Kidney tubule cell (primary cell): Measurements from ENCODE around the gene CHI3L1.

Source experiments
- DNase-seq: peaks from one replicate; pipeline ENCODE4 v3.0.0-alpha.2; 2018; ENCODE audit warnings: low spot score

The CHI3L1 gene

GRCh38 chr1:203150511-203151297, 35.8 kb downstream of the CHI3L1 start:
- DNase-seq = no peak

GRCh38 chr1:203149188-203149840, 37.2 kb downstream of the CHI3L1 start:
- no peak for DNase-seq

GRCh38 chr1:203148579-203148978, 37.9 kb downstream of the CHI3L1 start:
- DNase-seq = no peak

DNA sequence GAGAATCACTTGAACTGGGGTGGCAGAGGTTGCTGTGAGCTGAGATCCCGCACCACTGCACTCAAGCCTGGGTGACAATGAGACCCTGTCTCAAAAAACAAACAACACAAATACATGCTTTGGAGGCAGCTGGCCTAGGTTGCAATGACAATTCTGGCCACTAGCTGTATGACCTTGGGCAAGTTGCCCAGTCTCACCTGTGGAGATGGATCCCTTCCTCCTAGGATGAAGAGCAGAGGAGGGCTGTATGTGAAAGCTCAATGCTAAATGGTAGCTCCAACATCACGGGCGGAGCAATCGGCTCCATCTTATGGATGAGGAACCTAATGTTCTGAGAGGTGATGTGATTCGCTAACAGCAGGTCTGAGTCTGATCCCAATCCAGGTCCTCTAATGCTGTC, 38.4 kb downstream of the CHI3L1 start:
- no peak for DNase-seq

DNA sequence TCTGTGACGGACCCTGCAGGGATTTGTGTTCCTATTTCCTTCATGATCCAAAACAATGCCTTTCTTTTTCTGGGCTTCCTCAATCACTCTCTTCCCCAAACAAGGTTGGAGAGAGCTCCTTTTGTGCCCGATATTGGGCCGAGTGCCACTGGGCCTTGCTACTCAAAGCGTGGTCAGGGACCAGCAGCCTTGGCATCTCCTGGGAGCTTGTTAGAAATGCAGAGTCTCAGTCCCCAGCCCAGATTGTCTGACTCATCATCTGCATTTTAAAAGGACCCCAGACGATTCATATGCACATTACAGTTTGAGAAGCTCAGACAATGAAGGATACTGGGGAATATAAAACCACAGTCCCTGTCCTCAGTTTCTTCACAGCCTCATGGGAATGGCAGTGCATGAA, 39.1 kb downstream of the CHI3L1 start:
- DNase-seq = no peak

- no peak for DNase-seq
Measured at GRCh38 chr1:203146537-203146936, 40.0 kb downstream of the CHI3L1 start.

DNA sequence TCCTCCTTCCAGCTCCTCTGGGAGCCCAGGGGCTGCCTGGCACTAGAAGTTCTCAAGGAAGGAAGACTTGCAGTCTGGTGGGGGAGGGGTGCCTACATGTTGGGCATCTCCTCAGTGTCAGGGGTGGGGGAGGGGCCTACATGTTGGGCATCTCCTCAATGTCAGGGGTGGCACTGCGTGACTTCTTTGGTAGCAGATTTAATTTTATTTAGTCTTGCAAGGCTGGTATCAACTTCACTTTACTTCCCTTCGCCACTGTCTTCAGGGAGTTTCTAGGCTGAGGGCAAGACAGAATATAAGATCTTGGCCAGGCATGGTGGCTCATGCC, 40.5 kb downstream of the CHI3L1 start:
- no peak for DNase-seq

DNA sequence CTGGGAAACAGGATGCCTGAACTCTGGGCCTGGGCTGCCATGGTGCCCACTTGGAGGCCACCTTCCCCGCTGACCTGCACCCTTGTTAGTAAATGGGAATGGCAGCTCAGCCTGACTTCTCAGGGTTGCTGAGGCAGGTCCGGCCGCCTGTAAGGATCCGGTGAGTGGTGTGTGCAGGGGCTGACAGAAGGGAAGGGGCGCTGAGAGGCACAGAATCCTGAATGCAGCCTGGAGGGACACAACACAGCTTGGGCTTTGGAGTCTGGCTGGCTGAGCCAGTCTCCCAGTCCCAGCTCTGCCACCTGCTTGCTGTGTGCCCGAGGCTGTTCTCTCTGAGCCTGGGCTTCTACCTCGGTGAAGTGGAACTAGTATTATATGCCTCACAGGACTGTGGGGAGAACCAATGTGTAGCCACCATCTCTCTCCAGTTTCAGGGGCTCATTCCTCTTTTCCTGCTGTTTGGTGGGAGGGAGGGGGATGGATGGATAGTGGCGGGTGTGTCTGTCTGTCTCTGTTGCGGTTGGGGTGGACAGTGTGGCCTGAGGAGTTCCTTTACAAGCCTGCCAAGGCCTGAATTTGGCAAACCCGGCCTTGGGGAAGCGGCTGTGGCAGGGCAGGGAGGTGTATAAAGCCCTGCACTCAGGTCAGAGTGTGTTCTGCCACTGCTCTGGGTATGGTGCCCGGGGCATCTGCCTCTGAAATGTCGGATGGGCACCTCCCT, 41.0 kb downstream of the CHI3L1 start:
- DNase-seq = no peak

- peak; percentile 90 for DNase-seq
Measured at GRCh38 chr1:203144661-203145060, 41.8 kb downstream of the CHI3L1 start.

GRCh38 chr1:203143641-203144040, 42.9 kb downstream of the CHI3L1 start:
- no peak for DNase-seq

DNA sequence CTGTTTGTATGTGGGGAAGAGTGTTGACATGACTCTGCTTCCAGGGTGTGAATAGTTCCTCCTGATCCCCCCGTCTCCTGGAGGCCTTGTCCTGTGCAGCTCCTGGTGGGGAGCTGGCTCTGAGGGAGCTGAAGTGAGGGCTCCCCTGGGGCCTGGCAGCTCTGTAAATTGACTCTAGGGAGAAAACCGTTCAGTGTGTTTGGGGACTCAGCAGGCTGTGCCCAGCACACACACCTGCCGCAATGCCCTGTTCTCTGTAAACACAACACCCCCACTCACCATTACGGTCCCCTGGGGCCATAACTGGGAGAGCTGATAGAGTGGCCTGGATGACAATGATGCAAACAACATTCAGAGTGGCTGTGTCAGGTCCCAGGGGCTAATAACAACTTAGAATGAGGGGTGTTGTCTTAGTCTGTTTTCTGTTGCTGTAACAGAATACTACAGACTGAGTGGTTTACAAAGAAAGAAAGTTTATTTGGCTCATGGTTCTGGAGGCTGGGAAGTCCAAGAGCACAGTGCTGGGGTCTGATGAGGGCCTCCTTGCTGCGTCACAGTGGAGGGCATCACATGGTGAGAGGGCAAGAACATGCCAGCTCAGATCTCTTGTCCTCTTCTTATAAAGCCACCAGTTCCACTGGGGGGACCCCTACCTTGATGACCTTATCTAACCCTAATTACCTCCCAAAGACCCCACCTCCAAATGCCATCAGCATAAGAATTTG, 43.7 kb downstream of the CHI3L1 start:
- DNase-seq = no peak

DNA sequence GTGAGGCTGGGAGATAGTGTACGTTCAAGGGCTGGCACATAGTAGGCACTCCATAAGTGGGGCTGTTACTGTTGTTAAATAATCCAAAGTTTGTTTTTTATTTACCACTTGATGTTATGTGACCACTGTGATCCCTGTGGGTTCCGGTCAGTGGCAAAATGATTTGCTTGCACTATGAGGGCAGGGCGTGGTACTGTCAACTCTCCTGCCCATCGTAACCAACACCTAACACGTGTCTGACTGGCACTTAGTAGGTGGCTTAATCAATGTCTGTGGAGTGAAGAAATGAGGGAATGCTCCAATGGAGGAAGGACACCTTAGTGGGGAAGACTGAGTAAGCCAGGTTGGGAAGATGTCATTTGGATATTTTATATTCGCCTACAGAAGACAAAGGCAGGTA, 44.4 kb downstream of the CHI3L1 start:
- DNase-seq = no peak

DNA sequence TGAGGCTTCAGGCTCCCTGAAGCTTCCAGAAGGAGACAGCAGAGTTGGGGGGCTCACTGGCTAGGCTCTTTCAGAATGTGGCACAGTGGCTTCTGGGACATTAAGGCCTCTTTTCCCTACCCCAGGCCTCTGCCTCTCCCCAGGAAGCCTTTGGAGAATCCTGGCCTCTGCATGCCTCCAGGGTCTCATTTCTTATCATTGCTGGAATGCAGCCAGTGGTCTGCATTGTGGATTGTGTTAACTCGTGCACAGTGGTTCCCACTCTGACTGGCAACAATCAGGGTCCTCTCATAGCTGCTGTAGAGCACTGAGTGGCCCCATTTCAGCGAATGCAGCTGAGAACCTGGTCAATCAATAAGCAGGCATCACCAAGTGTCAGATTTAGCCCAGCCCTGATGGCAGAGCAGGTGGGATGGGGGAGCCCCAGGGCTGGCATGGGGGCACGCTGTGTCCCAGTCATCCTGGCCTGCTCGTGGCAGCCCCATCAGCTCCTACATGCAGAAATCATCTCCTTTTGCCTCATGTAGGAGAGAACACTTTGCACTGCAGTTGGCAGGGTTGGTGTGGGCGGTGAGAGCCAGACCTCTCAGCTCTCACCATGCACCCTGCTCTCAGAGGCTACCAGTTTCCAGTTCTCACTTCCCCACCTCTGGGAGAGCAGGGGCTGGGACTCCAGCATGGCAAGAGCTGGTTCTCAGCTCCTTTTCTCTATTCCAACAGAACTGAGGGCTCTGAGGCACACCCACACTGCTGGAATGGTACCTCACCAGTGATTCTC, 45.6 kb downstream of the CHI3L1 start:
- DNase-seq = no peak

DNA sequence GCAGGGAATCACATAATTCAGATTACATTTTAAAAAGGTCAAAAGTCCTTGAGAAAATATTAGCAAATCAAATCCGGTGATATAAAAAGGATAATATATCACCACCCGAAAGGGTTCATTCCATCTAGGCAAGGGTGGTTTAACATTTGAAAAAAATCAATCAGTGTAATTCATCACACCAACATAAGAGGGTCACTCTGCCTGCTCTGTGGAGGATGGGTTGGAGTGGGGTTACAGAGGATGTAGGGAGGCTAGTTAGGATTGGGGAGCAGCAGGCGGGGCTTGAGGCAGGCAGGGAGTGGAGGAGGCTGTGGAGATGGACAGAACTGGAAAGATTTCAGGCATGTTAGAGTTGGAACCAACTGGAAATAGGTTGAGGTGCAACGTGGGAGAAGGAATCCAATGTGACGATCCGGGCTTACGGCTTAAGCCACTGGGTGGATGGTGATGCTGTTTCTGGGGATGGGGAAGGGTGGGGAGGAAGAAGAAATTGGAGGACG, 46.5 kb downstream of the CHI3L1 start:
- DNase-seq = no peak

DNA sequence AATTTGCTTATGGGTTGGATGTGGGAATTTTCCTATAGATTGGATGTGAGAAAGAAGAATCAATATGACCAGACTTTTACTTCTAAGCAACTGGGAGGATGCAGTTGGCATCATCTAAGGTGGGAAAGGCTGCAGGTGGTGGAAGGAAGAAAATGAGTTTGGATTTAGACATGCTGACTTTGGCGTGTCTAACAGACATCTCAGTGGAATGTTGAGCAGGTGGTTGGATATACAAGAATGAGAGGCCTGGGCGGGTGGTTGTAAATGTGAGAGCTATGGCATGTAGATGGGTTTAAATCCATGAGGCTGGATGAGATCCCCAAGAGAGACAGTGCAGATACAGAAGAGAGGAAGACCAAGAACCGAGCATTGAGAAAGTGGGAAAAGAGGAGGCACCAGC, 48.4 kb downstream of the CHI3L1 start:
- DNase-seq = no peak

DNA sequence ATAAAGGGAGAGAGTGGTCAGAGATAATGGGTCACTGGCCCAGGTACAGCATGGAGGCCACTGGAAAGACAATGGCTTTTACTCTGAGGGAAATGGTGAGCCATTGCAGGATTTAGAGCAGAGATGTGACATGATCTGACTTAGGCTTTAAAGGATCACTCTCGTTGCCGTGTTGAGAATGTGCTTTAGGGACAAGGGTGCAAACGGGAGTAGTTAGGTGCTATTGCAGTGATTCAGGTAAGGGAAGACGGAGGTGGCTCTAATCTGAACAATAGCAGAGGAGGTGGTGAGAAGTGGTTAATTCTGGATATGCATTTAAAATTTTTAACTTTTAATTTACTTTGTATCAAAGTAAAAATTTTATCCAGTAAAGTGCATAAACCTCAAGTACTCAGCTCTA, 49.2 kb downstream of the CHI3L1 start:
- DNase-seq = no peak

DNA sequence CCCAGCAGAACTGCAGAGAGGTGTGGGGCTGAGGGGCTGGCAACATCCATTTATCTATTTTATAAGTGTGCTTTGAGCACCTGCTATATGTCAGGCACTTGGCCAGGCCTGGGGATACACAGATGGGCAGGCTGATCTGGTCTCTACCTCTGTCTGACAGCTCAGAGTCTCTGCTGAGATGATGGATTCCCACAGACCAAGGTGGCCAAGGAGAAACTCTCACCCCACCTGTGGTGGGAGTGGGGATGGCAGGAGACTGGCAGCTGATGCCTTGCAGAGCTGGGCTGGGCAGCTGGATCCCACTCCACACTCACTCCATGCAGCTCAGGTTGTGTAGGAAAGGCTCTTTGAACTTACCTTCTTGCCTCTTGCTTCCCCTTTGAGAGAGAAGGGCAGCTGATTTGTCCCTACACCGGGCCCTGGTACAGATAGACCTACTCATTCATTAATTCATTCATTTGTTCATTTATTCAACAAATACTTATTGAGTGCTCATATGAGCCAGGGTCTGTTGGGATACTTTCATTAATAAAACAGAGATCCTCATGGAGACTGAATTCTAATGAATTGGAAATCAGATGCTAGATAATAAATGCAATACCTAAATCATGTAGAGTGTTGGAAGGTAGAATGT, 50.0 kb downstream of the CHI3L1 start:
- DNase-seq = peak; percentile 32

- peak; percentile 86 for DNase-seq
Measured at GRCh38 chr1:203135636-203136305, 50.7 kb downstream of the CHI3L1 start.

- peak; percentile 75 for DNase-seq
Measured at GRCh38 chr1:203133970-203134725, 52.4 kb downstream of the CHI3L1 start.
